ENCODE data around the gene OSBPL9. TPM values are rescaled to one million over a fixed set of nuclear protein-coding genes. Genes with fewer than 3 reads are reported as not detected.

The OSBPL9 gene
- total and polyA plus RNA-seq, 2 experiments from 2014 or later: 32.2 to 37.0 TPM

GRCh38 chr1:51784997-51785421 is 168.1 kb downstream of the OSBPL9 start:
- DNase-seq: no peak
- no peak overlapping the region for H3K27ac ChIP-seq
- H3K79me2 ChIP-seq (ENCODE audit: insufficient read depth): no peaks in the 10 kb centered on the region
- no peaks in the 10 kb centered on the region for H4K20me1 ChIP-seq (ENCODE audit: insufficient read depth)
- no peak overlapping the region for H2AFZ ChIP-seq
- H3K36me3 ChIP-seq (ENCODE audit: low read depth): peaks cover 44% of the 10 kb centered on the region
- WGBS, 2 experiments (ENCODE audit: low coverage in 1 of 2, low lambda C conversion rate in 2 of 2, missing lambda C conversion rate in 2 of 2): 97 to 98% methylated on average over 4 of the region's 4 CpGs
- no peaks in the 10 kb centered on the region for H3K27me3 ChIP-seq (replicated peaks; ENCODE audit: insufficient read depth)
- no peak overlapping the region for H3K4me3 ChIP-seq
- H3K4me2 ChIP-seq (ENCODE audit: unreplicated experiment): no peak overlapping the region
- no peak overlapping the region for H3K9ac ChIP-seq
- peaks cover 45% of the 10 kb centered on the region for H3F3A ChIP-seq (ENCODE audit: insufficient read depth)
- in situ Hi-C loops (cut with MboI): no loop called here
- no peaks in the 10 kb centered on the region for H3K9me2 ChIP-seq (ENCODE audit: insufficient read depth)
- TF ChIP-seq EZH2 (IDR thresholded peaks at IDR 0.05; ENCODE audit: insufficient read depth, poor library complexity, severe bottlenecking): no peak
- TF ChIP-seq EZH2phosphoT487 (IDR thresholded peaks at IDR 0.05; ENCODE audit: insufficient read depth, low read depth): no peak
- no peaks in the 10 kb centered on the region for H3K9me3 ChIP-seq (ENCODE audit: low read depth)
- no peaks in the 10 kb centered on the region for H3K4me1 ChIP-seq (ENCODE audit: insufficient read depth)

- no peak for DNase-seq
- no peaks in the 10 kb centered on the region for H3K79me2 ChIP-seq (ENCODE audit: insufficient read depth)
- H2AFZ ChIP-seq: no peak overlapping the region
- no peak overlapping the region for H3K4me3 ChIP-seq
- peaks cover 5% of the 10 kb centered on the region; the same call in 1 of the 2 replicates for H3K4me1 ChIP-seq (ENCODE audit: insufficient read depth)
- no peak overlapping the region for H3K27ac ChIP-seq
- no peaks in the 10 kb centered on the region for H3K27me3 ChIP-seq (replicated peaks; ENCODE audit: insufficient read depth)
- H3K9me3 ChIP-seq (ENCODE audit: low read depth): no peaks in the 10 kb centered on the region
- no peak overlapping the region for H3K9ac ChIP-seq
- no peak for TF ChIP-seq EZH2 (IDR thresholded peaks at IDR 0.05; ENCODE audit: insufficient read depth, poor library complexity, severe bottlenecking)
- TF ChIP-seq EZH2phosphoT487 (IDR thresholded peaks at IDR 0.05; ENCODE audit: insufficient read depth, low read depth): no peak
- no peak overlapping the region for H3K4me2 ChIP-seq (ENCODE audit: unreplicated experiment)
- in situ Hi-C loops (cut with MboI): no loop called here
- no peaks in the 10 kb centered on the region for H4K20me1 ChIP-seq (ENCODE audit: insufficient read depth)
- peaks cover 69% of the 10 kb centered on the region for H3K36me3 ChIP-seq (ENCODE audit: low read depth)
- 71 to 81% methylated on average over 2 of the region's 2 CpGs for WGBS, 2 experiments (ENCODE audit: low coverage in 1 of 2, low lambda C conversion rate in 2 of 2, missing lambda C conversion rate in 2 of 2)
- H3F3A ChIP-seq (ENCODE audit: insufficient read depth): peaks cover 66% of the 10 kb centered on the region
- no peaks in the 10 kb centered on the region for H3K9me2 ChIP-seq (ENCODE audit: insufficient read depth)
Observed at GRCh38 chr1:51788938-51789337, 172.0 kb downstream of the OSBPL9 start.

GRCh38 chr1:51789342-51789741 is 172.4 kb downstream of the OSBPL9 start:
- Histone ChIP-seq H3K9me2 (ENCODE audit: insufficient read depth) (no peaks in the 10 kb centered on the region), H4K20me1 (ENCODE audit: insufficient read depth) (no peaks in the 10 kb centered on the region), H3K4me2 (ENCODE audit: unreplicated experiment) (no peak overlapping the region), H3K4me3 (no peak overlapping the region), H2AFZ (no peak overlapping the region), H3K4me1 (ENCODE audit: insufficient read depth) (peaks cover 5% of the 10 kb centered on the region; the same call in 1 of the 2 replicates), H3K9ac (no peak overlapping the region), H3K27me3 (replicated peaks; ENCODE audit: insufficient read depth) (no peaks in the 10 kb centered on the region), H3K9me3 (ENCODE audit: low read depth) (no peaks in the 10 kb centered on the region), H3K79me2 (ENCODE audit: insufficient read depth) (no peaks in the 10 kb centered on the region), H3F3A (ENCODE audit: insufficient read depth) (peaks cover 65% of the 10 kb centered on the region), H3K27ac (no peak overlapping the region), H3K36me3 (ENCODE audit: low read depth) (peaks cover 73% of the 10 kb centered on the region)
- DNase-seq: no peak
- TF ChIP-seq EZH2phosphoT487 (IDR thresholded peaks at IDR 0.05; ENCODE audit: insufficient read depth, low read depth) (no peak), EZH2 (IDR thresholded peaks at IDR 0.05; ENCODE audit: insufficient read depth, poor library complexity, severe bottlenecking) (no peak)
- in situ Hi-C loops (cut with MboI): no loop called here
- WGBS, 2 experiments (ENCODE audit: low coverage in 1 of 2, low lambda C conversion rate in 2 of 2, missing lambda C conversion rate in 2 of 2): 92 to 95% methylated on average over 1 of the region's 1 CpG

GRCh38 chr1:51790385-51790784 is 173.5 kb downstream of the OSBPL9 start:
- in situ Hi-C loops (cut with MboI): no loop called here
- 90 to 92% methylated on average over 6 of the region's 6 CpGs for WGBS, 2 experiments (ENCODE audit: low coverage in 1 of 2, low lambda C conversion rate in 2 of 2, missing lambda C conversion rate in 2 of 2)
- Histone ChIP-seq H2AFZ (no peak overlapping the region), H3K9ac (no peak overlapping the region), H3K27ac (no peak overlapping the region), H3K4me3 (no peak overlapping the region), H3F3A (ENCODE audit: insufficient read depth) (peaks cover 70% of the 10 kb centered on the region), H4K20me1 (ENCODE audit: insufficient read depth) (no peaks in the 10 kb centered on the region), H3K79me2 (ENCODE audit: insufficient read depth) (no peaks in the 10 kb centered on the region), H3K4me2 (ENCODE audit: unreplicated experiment) (no peak overlapping the region), H3K27me3 (replicated peaks; ENCODE audit: insufficient read depth) (no peaks in the 10 kb centered on the region), H3K4me1 (ENCODE audit: insufficient read depth) (peaks cover 5% of the 10 kb centered on the region; the same call in 1 of the 2 replicates), H3K9me2 (ENCODE audit: insufficient read depth) (no peaks in the 10 kb centered on the region), H3K9me3 (ENCODE audit: low read depth) (no peaks in the 10 kb centered on the region), H3K36me3 (ENCODE audit: low read depth) (peaks cover 82% of the 10 kb centered on the region)
- DNase-seq: no peak
- no peak for TF ChIP-seq EZH2phosphoT487 (IDR thresholded peaks at IDR 0.05; ENCODE audit: insufficient read depth, low read depth)
- TF ChIP-seq EZH2 (IDR thresholded peaks at IDR 0.05; ENCODE audit: insufficient read depth, poor library complexity, severe bottlenecking): no peak

- 93 to 100% methylated on average over 1 of the region's 1 CpG for WGBS, 2 experiments (ENCODE audit: low coverage in 1 of 2, low lambda C conversion rate in 2 of 2, missing lambda C conversion rate in 2 of 2)
- Histone ChIP-seq H3F3A (ENCODE audit: insufficient read depth) (peaks cover 60% of the 10 kb centered on the region), H2AFZ (no peak overlapping the region), H3K4me3 (no peak overlapping the region), H3K9me3 (ENCODE audit: low read depth) (no peaks in the 10 kb centered on the region), H4K20me1 (ENCODE audit: insufficient read depth) (no peaks in the 10 kb centered on the region), H3K27me3 (replicated peaks; ENCODE audit: insufficient read depth) (no peaks in the 10 kb centered on the region), H3K27ac (no peak overlapping the region; the same call in 1 of the 2 replicates), H3K36me3 (ENCODE audit: low read depth) (peaks cover 74% of the 10 kb centered on the region), H3K9ac (no peak overlapping the region), H3K4me2 (ENCODE audit: unreplicated experiment) (no peak overlapping the region), H3K79me2 (ENCODE audit: insufficient read depth) (no peaks in the 10 kb centered on the region), H3K4me1 (ENCODE audit: insufficient read depth) (peaks cover 5% of the 10 kb centered on the region; the same call in 1 of the 2 replicates), H3K9me2 (ENCODE audit: insufficient read depth) (no peaks in the 10 kb centered on the region)
- no peak for TF ChIP-seq EZH2 (IDR thresholded peaks at IDR 0.05; ENCODE audit: insufficient read depth, poor library complexity, severe bottlenecking)
- TF ChIP-seq EZH2phosphoT487 (IDR thresholded peaks at IDR 0.05; ENCODE audit: insufficient read depth, low read depth): no peak
- DNase-seq: no peak
- in situ Hi-C loops (cut with MboI): no loop called here
Observed at GRCh38 chr1:51791888-51792287, 175.0 kb downstream of the OSBPL9 start.
